ENCODE results near the gene PIGU. TPM values are rescaled to one million over a fixed set of nuclear protein-coding genes. Genes with fewer than 3 reads are reported as not detected.
"Not testable (repeated sequence)": the region's sequence is repeated elsewhere in the genome, so short reads cannot be mapped to it uniquely, and the experiment has no call there.

The PIGU gene
- total and polyA plus RNA-seq, 9 of the 15 experiments (the other 6 are each of a cell fraction or from before 2014, with no cell fraction given): 6.5 to 100 (median 28.1) TPM

GRCh38 chr20:34719242-34720017, 42.5 kb upstream of the PIGU start:
- H3K9me1 ChIP-seq (ENCODE audit: control insufficient read depth, insufficient read depth, low read length); BruUV-seq (replicated peaks); intact Hi-C loops (cut with micrococcal nuclease); CTCF ChIA-PET (ENCODE audit: low intra/inter-chr PET ratio); H3K4me3 ChIP-seq; H3K4me2 ChIP-seq (ENCODE audit: insufficient read depth, low read length); ATAC-seq; H2AFZ ChIP-seq (ENCODE audit: low read depth, low read length); H3K9ac ChIP-seq (ENCODE audit: insufficient read depth in 1 of 2, low read depth in 2 of 2, low read length in 2 of 2); DNase-seq (ENCODE audit: extremely low read depth in 1 of 4, low spot score in 3 of 4); H3K27me3 ChIP-seq (ENCODE audit: control insufficient read depth in 2 of 2, insufficient read depth in 2 of 2, low read length in 2 of 2); H3K27ac ChIP-seq (ENCODE audit: extremely low read depth, low read depth, low read length); H3K9me3 ChIP-seq (replicated peaks; ENCODE audit: control insufficient read depth, insufficient read depth, low read depth, low read length); H3K79me2 ChIP-seq (ENCODE audit: control insufficient read depth, insufficient read depth, low read length); in situ Hi-C loops (cut with MboI); H4K20me1 ChIP-seq (replicated peaks; ENCODE audit: control insufficient read depth, insufficient read depth, low read length); H3K4me1 ChIP-seq (replicated peaks in 1 of 2; ENCODE audit: control insufficient read depth in 2 of 2, insufficient read depth in 2 of 2, low read length in 2 of 2): not testable (repeated sequence)
- peak; percentile 19 for FAIRE-seq
- H3K36me3 ChIP-seq (ENCODE audit: control insufficient read depth, insufficient read depth, low read length): peaks cover 26% of the 10 kb centered on the region; the same call in 2 of the 3 replicates
- POLR2A ChIA-PET: interaction anchor here (0.6 to 0.9 kb wide), 3 partner anchors 13 to 122 kb away, joined by 3 to 4 read pairs (median 3); no protein-coding TSS in a partner anchor
- 88% methylated on average over 12 of the region's 13 CpGs for WGBS (ENCODE audit: insufficient coverage, low coverage, missing lambda C conversion rate)

GRCh38 chr20:34717230-34718095, 40.6 kb upstream of the PIGU start:
- H3K27ac ChIP-seq (ENCODE audit: extremely low read depth, low read depth, low read length): no peak overlapping the region
- WGBS (ENCODE audit: insufficient coverage, low coverage, missing lambda C conversion rate): 84% methylated on average over 9 of the region's 9 CpGs
- in situ Hi-C loops (cut with MboI) (no loop called here), intact Hi-C loops (cut with micrococcal nuclease) (no loop called here)
- H3K9ac ChIP-seq (ENCODE audit: insufficient read depth in 1 of 2, low read depth in 2 of 2, low read length in 2 of 2): no peak overlapping the region
- FAIRE-seq (no peak), ATAC-seq (no peak), DNase-seq (ENCODE audit: extremely low read depth in 1 of 4, low spot score in 3 of 4) (no peak)
- H3K9me3 ChIP-seq (replicated peaks; ENCODE audit: control insufficient read depth, insufficient read depth, low read depth, low read length): no peaks in the 10 kb centered on the region
- TF ChIP-seq CEBPB (tag; IDR thresholded peaks at IDR 0.05): peak; percentile 36; the same call in 1 of the 2 replicates
- TF ChIP-seq MXI1 (IDR thresholded peaks at IDR 0.05; ENCODE audit: low read depth, low read length): no peak
- TF ChIP-seq ATF1 (CRISPR knock-in tag; IDR thresholded peaks at IDR 0.05): no peak
- TF ChIP-seq ATF1 (tag; IDR thresholded peaks at IDR 0.05): no peak
- H4K20me1 ChIP-seq (replicated peaks; ENCODE audit: control insufficient read depth, insufficient read depth, low read length): 0 out of 2 replicates have a peak, but pooled peaks cover 2% of the 10 kb centered on the region
- peaks cover 23% of the 10 kb centered on the region; the same call in 2 of the 3 replicates for H3K36me3 ChIP-seq (ENCODE audit: control insufficient read depth, insufficient read depth, low read length)
- H3K4me2 ChIP-seq (ENCODE audit: insufficient read depth, low read length): no peak overlapping the region
- no peak overlapping the region for H3K4me3 ChIP-seq
- peaks cover 18 to 27% of the 10 kb centered on the region in 2 experiments for H3K4me1 ChIP-seq (replicated peaks in 1 of 2; ENCODE audit: control insufficient read depth in 2 of 2, insufficient read depth in 2 of 2, low read length in 2 of 2)
- no peaks in the 10 kb centered on the region for H3K9me1 ChIP-seq (ENCODE audit: control insufficient read depth, insufficient read depth, low read length)
- CTCF ChIA-PET (ENCODE audit: low intra/inter-chr PET ratio): no interaction called here
- BruUV-seq (replicated peaks): no TSS peak
- H2AFZ ChIP-seq (ENCODE audit: low read depth, low read length): no peak overlapping the region
- H3K79me2 ChIP-seq (ENCODE audit: control insufficient read depth, insufficient read depth, low read length): no peaks in the 10 kb centered on the region
- POLR2A ChIA-PET: interaction anchor here (1.1 kb wide), 1 partner anchor 20 kb away, joined by 3 read pairs; no protein-coding TSS in a partner anchor
- no peaks in the 10 kb centered on the region for H3K27me3 ChIP-seq (ENCODE audit: control insufficient read depth in 2 of 2, insufficient read depth in 2 of 2, low read length in 2 of 2)

All from K562 (cell line).